GM21576 (cell line): Measurements from ENCODE around the gene JPH2.

Source experiments
- ATAC-seq: cut with Tn5 transposase; IDR thresholded peaks from one replicate; pipeline ENCODE4 v1.9.1; 2021; ENCODE audit warnings: mild to moderate bottlenecking, moderate library complexity; ENCODE audit not compliant: unreplicated experiment

The JPH2 gene

DNA sequence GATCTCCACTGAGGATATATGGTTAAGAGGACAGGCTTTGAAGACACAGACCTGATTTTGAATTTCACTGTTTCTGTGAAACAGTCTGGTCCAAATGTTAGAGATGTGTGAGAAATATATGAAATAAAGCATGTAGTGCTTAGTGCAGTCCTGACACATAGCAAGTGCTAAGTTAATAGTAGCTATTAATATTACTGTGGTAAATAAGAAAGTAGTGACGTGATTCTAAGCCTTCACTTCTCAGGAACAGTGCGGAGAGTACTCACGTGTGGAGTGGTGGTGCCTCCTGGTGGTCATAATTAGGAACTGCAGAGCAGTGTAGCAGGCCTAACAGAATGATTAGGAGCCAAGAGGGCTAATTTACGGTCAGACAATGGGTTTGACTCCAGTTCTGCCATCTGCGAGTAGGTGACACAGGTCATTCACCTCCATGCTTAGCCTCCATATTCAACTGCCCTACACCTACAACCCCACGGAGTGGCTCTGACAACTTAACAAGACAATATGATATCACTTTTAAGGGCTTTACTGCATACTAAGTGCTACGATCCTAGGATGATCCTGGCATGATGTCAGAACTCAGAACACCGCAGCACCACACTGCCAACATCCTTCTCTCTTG lies 106.2 kb downstream of the JPH2 start:
- no peak for ATAC-seq

DNA sequence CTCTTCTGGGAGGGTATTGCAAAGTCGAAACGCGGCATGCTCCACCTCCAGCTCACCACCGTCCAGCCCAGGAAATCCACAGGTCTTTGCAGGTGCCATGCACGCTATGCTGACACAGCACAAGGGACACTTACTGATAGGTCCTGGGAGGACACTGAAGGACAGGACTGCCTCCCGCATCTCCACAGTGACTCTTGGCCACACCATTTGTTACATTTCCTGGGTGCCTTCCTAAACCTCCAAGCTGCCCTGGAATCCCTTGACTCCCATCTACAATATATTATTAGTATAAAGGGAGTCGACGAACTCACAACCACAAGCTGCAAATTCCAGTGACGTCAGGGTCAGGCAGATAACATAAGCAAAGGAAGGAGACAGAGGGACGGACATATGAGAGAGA lies 106.9 kb downstream of the JPH2 start:
- ATAC-seq: no peak

DNA sequence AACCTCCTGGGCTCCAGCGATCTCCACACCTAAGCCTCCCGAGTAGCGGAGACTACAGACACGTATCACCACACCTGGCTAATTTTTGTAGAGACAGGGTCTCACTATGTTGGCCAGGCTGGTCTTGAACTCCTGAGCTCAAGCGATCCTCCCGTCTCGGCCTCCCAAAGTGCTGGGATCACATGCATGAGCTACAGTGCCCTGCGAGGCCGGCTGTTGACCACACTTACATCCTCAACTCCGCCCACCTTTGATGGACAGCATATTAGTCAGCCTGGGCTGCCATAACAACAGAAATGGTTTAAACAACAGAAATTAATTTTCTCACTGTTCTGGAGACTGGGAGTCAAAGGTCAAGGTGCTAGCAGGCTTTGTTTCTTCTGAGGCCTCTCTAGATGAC lies 107.7 kb downstream of the JPH2 start:
- no peak for ATAC-seq

DNA sequence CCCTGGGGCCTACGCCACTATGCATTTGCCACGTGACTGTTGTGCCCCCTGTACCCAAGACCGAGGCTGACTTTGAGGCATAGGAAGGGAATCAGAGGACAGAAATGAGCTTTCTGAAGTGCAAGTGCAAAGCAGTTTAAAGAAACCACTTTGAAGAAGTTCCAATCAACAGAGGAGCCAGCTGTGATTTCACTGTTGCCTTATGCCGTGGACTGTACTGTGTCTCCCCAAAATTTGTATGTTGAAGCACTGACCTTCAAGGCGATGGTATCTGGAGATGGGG lies 111.1 kb downstream of the JPH2 start:
- no peak for ATAC-seq

DNA sequence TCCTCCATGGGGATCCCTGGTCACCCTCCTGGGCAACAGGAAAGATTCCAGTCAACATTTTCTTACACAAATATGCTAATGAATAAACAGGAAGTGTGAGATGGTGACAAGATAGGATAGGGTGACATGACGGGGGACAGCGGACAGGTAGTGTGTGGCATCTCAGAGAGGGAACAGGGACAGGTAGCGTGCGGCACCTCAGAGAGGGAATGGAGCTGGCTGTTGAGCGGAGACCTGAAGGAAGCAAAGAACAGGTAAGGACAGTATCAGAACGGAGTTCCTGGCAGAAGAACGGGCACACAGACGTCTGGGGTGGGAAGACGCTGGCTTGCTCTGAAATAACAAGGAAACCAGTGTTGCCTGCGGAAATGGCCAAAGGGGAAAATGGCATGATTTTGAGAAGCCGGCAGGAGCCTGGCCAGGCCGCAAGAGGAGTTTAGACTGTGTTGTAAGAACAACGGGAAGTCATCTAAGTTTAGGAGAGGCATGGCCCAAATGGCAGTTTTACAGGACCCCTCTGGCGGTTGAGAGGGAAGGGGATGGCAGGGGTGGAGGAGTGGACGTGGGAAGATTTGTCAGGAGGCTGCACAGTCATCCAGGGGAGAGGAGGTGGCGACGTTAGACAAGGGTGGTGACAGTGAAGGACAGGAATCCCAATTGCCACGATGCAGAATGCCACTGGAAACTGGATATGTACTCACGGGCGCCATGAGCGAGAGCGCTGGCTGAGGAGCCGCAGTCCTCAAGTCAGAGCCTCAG lies 111.6 kb downstream of the JPH2 start:
- no peak for ATAC-seq

DNA sequence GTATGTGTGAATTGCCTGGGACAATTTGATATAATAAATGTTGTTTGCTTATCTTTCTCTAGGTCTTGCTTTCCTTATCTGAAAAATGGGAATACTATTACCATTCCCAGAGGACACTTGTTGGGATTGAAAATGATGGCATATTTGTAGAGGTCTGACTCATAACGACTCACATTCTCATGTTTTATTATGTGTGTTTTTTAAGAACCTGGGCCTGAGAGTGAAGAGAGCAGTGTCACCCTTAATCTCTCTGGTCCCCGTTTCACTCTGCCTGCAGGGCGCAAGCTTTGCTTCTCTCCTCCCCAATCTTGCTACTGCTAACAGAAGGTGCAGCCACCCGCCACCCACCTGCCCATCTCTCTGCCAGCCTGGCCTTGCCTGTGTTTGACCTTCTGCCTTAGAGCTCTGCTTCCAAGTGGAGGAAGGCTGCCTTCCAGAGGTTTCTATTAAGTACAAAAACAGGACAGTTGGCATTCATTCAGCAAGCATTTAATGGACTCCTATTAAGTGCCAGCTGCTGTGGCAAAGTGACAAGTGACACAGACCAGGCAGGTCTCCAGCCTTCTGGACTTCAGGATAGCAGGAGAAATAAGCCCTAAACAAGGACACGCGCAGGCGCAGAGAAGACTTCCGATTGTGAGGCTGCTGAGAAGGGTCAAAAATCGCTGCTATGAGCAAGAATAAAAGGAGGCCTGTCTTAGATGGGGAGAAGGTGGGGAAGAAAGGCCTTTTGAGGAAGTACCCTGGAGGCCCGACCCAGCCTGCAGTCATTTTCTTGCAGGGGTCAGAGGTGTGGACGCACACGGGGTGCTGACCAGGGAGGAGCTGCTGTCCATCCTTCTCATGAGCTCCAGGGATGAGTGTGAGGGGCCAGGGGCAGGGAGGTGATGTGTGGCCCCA lies 112.5 kb downstream of the JPH2 start:
- no peak for ATAC-seq

DNA sequence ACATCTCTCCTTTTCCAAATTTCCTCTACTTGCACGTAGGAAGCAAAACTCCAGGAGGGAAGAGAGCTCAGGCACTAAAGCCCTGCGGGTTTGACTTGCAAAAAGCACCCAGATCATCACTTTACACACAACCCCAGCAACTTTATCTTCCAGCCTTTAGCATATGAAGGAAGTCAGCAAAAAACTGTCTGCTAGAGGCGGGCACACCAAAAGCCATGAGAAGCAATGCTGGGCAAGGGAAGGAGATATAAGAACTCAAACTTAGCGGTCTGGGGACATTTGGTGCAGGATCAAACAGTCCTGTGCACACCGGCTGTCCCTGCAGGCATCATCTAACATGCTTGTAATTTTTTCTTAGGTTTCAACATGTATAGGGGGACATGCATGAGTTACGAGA lies 113.3 kb downstream of the JPH2 start:
- no peak for ATAC-seq

DNA sequence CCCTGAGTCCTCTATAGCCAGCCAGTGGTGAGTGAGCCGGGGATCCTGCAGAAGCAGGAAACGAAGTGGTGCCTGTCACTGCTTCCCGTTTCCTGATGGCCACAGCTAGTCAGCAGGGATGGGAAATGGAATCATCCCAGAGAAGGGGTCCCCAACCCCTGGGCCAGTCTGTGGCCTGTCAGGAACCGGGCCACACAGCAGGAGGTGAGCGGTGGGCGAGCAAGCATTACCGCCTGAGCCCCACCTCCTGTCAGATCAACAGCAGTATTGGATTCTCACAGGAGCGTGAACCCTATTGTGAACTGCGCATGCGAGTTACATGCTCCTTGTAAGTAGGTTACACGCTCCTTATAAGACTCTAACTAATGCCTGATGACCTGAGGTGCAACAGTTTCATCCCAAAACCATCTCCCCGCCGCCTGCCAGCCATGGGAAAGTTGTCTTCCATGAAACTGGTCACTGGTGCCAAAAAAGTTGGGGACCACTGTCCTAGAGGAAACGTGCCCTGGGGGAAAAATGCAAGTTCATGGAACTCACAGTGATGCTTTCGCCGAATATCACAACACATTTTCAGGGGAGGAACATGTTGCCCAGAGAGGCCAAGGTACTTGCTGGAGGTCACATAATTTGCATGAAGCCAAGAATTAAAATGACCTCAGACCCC lies 113.8 kb downstream of the JPH2 start:
- ATAC-seq: no peak

DNA sequence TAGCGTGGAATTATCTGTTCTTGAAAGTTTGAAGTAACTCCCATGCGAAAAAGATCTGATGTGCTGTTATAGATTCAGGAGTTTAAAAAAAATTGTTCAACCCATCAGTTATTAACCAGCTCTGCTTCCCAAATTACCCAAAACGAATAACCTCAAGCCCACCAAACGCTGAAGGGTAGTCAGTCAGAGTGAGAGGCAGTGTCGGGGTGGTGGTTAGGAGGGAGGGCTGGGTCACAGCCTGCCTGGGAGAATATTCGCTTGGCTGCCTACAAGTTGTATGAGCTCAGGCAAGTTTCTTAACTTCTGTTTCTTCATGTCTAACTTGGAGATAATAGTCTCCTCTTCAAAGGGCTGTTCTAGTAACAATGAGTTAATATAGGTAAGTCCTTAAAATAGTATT lies 114.6 kb downstream of the JPH2 start:
- ATAC-seq: no peak

DNA sequence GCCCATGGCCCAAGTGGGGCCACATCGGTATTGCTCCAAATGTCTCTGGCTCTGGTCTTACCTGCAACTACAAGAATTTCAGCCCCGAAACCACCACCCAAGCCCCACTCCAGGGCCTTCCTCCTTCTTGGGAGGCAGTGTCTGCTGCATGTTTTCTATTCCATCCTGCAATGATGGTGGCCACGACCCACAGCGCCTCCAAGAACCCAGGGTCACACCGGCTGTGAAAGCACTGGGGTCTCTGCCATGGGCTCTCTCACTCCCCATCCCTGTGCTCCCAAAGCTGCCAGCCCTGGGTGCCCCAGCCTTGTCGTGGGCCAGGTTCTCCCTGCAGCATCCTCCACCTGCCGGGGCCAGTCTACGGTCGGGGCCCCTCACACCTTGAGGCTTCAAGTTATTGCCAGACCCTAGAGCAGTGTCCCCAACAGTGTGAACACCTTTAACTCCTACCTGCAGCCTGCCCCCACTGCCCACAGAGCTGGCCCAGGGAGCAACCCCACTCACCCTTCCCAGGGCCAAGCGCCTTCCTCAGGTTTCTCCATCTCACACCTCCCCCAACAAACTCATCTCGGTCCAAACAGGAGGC lies 115.4 kb downstream of the JPH2 start:
- no peak for ATAC-seq

DNA sequence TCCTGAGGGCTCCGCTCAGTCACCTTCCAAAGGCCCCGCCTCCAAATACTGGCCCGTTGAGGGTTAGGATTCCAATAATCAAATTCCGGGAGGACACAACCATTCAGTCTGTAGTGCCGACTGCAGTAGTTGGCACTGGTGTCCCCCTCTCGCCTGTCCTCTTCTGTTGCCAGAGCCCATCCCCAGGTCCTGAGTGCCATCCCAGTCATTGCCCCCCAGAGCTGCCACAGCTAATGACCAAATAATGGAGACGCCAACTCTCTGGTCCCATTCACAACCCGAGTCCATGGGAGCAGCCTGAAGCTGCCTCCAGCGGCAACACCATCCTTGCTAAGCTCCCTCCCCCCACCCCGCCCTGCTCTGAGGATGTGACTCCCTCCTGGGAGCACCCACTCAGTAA lies 115.9 kb downstream of the JPH2 start:
- ATAC-seq: no peak

DNA sequence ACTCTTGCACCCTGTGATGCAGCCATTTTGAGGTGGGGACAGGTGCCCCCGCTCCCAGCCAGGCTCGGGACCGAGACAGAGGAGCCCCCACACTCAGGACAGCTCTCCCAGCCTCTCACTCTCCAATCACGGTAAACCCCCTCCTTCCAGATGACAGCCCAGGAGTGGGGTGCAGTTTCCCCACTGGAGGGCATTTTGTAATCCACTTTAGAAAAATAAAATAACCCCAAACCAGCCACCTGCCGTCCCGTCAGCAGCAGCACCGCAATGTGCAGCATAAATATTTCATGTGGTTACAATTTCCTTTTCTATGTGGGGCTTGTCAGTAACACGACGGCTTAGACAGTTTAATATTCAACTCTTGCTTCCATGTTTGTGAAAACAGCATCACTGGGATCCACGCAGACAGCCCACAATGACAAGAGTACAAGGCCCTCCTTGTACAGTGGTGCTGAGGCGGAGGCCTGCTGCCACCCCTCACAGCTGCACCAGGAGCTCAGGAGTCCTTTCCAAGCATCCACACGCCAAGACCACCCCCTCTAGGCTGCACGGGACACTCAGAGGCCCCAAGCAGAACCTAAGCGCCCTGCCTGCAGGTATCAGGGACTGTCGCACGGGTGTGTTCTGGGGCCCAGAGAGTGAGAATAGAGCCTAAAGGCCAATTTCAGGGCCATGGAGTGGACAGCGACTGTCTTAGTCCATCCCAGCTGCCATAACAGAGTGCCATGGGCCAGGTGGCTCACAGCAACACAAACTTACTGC lies 116.7 kb downstream of the JPH2 start:
- ATAC-seq: no peak

DNA sequence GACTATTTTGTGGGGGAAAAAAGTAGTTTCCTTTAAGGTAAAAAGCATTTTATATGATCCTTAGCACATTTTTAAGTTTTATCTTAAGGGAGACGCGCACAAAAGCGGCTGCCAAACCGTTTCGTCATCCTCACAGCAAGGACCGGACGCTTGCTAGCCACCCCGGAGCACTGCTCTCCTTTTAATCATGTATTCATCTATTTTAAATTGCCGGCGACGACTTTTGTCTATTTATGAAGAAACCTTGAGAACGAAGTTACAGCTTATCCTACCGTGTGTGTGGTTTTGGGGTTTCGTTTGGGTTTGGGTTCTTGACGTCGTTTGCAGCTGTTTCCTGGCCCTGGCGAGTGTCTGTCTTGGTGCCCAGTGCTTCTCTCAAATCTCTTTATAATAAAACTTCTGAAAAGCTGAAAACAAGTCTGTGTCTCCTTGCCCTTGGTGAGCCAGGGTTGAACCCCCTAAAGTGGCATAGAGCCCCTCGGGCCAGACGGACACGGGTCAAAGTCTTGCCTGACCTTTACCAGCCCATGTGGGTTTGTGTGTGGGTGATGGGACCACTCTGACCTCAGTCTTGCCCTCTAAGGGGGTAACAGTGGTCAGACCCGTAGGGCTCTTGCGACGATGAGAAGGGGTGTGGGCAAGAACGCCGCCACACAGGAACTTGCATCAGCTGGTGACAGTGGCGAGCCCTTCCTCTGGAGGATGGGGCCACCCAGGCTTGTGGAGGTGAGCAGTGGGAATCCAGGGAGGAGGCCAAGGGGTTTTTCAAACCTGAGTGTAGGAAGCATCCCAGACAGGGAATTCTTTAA lies 117.6 kb downstream of the JPH2 start:
- no peak for ATAC-seq

DNA sequence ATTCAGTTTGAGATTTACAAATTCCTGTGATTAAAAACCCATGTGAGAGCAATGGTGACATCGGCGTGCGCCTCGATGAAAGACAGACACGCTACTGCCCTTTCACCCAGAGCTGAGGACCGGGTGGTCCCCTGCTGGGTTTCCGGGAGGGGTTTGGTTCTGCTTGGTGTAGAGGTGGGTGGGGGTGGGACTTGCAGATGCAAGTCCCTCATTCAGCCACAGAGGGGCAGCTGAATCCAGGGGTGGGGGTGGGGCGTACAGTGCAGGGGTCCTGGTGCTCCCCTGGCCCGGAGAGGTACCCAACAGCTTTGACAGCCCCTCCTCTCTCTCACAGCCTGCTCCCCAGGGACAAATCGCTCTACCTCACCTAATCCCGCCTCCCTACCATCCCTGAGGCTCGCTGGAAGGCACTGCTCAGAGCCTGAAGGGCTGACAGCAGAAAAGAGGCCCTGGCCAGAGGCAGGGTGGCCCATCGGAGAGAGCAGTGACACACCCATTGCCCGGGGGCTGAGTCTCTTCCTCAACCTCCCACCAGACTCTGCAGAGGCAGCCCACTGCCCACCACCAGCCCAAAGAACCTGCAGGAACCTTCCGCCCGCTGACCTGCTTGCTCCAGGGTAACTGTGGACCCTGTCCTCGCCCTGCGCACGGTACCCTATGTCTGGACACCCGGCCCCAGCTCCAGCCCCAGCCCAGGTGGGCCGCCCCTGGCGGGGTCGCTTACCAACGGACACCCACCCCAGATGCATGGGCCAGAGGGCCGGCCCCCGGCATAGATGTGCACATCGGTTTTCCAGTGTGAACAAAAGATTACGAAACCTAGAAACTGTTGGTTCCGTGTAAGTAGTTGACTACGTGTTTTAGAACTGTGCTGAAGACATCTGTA lies 118.4 kb downstream of the JPH2 start:
- ATAC-seq: no peak

DNA sequence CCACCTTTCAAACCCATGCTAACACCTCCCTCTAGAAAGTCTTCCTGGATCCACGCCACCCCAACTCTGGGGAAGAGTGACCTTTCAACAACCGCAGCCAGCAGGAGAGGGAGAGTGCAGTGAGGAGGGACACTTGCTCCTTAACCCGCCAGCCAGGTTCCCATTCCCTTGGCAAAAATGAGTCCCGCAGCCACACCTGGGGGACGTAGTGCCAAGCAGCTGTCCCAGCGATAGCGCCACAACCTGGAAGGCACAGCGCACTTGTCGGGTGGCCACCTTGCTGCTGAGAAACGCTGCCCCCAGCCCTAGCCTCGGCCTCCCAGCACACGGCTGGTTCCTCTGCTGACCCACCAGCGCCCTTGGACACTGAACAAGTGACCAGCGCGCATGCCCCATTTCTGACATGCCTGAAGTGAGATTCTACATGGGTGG lies 119.3 kb downstream of the JPH2 start:
- ATAC-seq: no peak

DNA sequence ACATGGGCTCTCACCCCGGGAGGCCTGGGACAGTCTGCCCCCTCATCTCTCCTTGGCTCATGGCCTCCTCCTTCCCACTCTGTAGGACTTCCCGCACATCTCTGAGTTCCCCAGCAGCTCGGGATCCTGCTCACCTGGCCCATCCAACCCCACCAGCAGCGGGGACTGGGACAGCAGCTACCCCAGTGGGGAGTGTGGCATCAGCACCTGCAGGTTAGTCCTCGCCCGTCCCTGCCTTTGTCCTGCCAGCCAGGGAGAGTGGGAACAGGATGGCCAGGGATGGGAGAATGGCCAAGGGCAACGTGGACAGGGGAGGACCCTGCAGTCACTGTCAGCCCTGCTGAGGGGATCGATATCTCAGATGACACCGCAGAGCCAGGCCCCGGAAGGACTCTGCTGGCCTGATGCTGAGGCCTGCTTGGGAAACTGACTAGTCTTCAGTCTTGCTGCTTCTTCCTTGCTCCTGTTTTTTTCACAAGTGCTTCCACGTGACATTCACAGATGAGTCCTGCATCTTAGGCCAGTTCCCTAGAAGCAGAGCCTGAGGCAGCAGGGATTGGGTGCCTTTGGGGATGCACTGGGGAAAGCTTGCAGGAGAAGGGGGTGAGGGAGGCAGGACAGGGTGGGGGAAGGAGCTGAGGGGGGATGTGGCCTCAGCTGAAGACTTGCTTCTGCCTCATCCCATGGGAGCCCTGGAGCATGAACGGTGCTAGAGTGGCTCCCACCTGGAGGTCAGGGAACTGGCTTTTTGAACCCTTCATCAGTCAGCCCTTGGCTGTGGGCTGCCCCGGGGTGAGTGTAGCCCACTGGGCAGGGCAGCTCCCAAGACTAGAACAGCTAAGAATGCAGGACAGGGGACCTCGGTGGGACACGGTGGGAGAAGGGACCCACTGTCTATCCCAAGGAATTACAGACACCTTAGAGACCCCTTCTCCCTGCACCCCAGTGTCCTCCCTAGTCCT lies 120.1 kb downstream of the JPH2 start:
- no peak for ATAC-seq
